ENCODE measurements around the gene RAB34.
"Not testable (repeated sequence)": the region's sequence is repeated elsewhere in the genome, so short reads cannot be mapped to it uniquely, and the experiment has no call there.

RAB34 gene

DNA sequence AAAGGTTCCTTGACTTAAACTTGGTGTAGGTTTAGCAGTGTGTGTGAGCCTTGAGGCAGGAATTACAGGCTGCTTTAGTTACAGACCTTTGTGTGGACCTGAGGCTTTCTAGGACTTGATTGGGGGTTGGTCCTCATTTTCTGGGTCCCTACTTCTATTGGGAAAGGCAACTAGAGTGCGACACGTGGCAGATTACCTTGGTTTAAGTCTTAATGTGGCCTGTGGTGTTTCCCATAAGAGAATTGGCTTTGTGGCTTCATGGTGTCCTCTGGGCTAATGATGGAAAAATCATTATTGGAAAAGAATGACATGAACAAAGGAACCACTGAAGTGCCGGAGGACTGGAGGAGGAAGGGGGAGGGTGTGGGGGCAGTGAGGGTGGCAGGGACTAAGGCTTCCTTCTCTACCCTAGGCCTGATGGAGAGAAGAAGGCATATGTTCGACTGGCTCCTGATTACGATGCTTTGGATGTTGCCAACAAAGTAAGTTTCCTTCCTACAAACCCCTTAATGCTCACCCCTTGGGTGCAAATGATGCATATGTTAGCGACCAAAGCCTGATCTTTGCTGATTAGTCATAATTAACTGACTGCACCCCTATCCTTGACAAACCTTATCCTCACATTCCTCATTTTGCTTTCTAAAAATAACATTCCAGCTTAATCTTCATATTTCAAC is 5.6 kb upstream of the RAB34 start:
- no peak overlapping the region for H3K4me3 ChIP-seq (ENCODE audit: low read depth, low read length)
- POLR2A ChIA-PET = interaction anchor here (1.1 to 2.8 kb wide), 2 partner anchors 12 to 75 kb away, joined by 4 to 12 read pairs; partner anchors contain the start of gene PROCA1
- no peak for TF ChIP-seq CTCF (IDR thresholded peaks at IDR 0.05; ENCODE audit: insufficient read depth, low read length, missing control alignments)
- DNase-seq (ENCODE audit: low read depth, low spot score) = no peak
- CTCF ChIA-PET = interaction anchor here (2.0 to 17.0 kb wide), 3 partner anchors 24 to 230 kb away, joined by 8 to 603 read pairs (median 155); partner anchors contain the start of genes PHF12 and TRAF4

DNA sequence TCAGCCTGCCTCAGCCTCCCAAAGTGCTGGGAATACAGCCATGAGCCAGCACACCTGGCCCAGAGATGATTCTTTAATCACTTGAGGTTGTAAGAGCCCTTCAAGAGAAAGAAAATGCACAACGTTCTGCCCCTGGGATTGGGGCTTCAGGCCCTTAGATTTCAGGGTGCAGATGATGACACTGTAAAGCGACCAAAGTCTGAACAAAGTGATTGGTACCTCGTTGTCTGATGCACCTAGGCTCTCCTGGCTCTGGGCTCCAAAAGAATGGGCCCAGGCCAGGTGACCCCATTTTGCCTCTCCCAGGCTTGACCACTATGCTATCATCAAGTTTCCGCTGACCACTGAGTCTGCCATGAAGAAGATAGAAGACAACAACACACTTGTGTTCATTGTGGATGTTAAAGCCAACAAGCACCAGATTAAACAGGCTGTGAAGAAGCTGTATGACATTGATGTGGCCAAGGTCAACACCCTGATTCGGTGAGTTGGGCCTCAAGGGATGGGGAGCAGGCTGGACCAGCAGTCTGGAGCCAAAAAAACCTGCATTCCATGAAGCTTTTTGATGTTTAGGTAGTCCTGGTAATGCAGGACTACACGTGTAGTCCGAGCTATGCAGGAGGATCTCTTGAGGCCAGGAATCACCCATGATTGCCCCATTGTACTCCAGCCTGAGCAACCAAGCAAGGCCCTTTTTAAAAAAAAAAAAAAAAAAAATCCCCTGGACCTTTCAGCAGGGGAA is 4.9 kb upstream of the RAB34 start:
- no peak for TF ChIP-seq CTCF (IDR thresholded peaks at IDR 0.05; ENCODE audit: insufficient read depth, low read length, missing control alignments)
- no peak for DNase-seq (ENCODE audit: low read depth, low spot score)
- H3K4me3 ChIP-seq (ENCODE audit: low read depth, low read length) = no peak overlapping the region; the same call in none of the 2 replicates
- POLR2A ChIA-PET = no interaction called here
- CTCF ChIA-PET = interaction anchor here (2.0 to 17.0 kb wide), 4 partner anchors 25 to 231 kb away, joined by 8 to 603 read pairs (median 82); partner anchors contain the start of genes PHF12 and TRAF4

DNA sequence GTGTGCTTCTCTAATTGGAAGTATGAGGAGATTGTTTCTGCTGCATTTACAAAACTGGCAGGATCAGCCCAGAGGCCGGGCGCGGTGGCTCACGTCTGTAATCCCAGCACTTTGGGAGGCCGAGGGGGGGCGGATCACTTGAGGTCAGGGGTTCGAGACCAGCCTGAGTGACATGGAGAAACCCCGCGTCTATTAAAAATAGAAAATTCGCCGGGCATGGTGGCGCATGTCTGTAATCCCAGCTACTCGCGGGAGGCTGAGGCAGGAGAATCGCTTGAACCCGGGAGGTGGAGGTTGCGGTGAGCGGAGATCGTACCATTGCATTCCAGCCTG is 3.3 kb upstream of the RAB34 start:
- peak overlapping the region; percentile 97 for H3K4me3 ChIP-seq (ENCODE audit: low read depth, low read length)
- DNase-seq (ENCODE audit: low read depth, low spot score) = not testable (repeated sequence)
- ChIA-PET CTCF (interaction anchor here (1.2 to 17.0 kb wide), 4 partner anchors 9 to 232 kb away, joined by 3 to 603 read pairs (median 9); partner anchors contain the start of genes PROCA1 and TRAF4), POLR2A (interaction anchor here (1.1 kb wide), 1 partner anchor 231 kb away, joined by 4 read pairs; the partner anchor contains the start of gene PHF12)

DNA sequence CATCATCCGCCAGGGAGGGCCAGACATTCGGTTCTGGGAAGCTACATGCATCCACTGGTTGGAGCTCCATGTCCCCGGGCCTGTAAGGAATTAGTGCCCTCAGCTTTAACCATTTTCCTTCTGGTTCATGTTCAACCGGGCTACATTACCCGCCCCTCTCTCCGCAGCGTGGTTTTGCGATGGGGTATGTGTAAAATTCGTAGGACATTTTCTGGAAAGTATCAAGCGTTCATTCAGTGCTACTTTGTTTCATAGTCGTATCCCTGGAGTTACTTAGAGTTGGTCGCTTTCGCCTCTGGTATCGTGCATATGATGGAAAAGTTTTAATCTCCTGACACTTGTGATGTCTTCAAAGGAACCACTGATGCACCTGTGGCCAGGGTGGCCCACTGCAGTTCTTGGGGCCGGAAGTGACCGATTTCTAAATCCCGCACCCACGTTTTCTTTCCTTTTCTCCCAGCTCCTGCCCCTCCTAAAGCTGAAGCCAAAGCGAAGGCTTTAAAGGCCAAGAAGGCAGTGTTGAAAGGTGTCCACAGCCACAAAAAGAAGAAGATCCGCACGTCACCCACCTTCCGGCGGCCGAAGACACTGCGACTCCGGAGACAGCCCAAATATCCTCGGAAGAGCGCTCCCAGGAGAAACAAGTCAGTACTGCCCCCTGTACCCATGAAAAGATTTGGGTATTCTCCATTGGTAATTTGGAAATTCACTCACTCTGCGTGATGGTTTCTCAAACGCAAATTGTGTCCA is 2.8 kb upstream of the RAB34 start:
- POLR2A ChIA-PET = interaction anchor here (1.1 to 1.7 kb wide), 7 partner anchors 8 to 233 kb away, joined by 4 to 30 read pairs (median 9); partner anchors contain the start of genes NEK8, PHF12, PROCA1 and SDF2
- no peak for DNase-seq (ENCODE audit: low read depth, low spot score)
- no peak for TF ChIP-seq CTCF (IDR thresholded peaks at IDR 0.05; ENCODE audit: insufficient read depth, low read length, missing control alignments)

GRCh38 chr17:28719021-28719433 is 1.4 kb upstream of the RAB34 start:
- CTCF ChIA-PET = interaction anchor here (0.7 to 17.0 kb wide), 8 partner anchors 8 to 234 kb away, joined by 3 to 603 read pairs (median 5); partner anchors contain the start of genes NEK8 and TRAF4
- DNase-seq (ENCODE audit: low read depth, low spot score) = no peak
- POLR2A ChIA-PET = interaction anchor here (0.5 to 1.7 kb wide), 14 partner anchors 8 to 552 kb away, joined by 3 to 30 read pairs (median 4); partner anchors contain the start of genes NEK8, PHF12, PROCA1 and SDF2
- H3K4me3 ChIP-seq (ENCODE audit: low read depth, low read length) = peak overlapping the region; percentile 97
- no peak for TF ChIP-seq CTCF (IDR thresholded peaks at IDR 0.05; ENCODE audit: insufficient read depth, low read length, missing control alignments)

More for the DNA sequence above, 2.8 kb upstream of the RAB34 start:
- H3K4me3 ChIP-seq (ENCODE audit: low read depth, low read length) = peak overlapping the region; percentile 97
- CTCF ChIA-PET = interaction anchor here (1.2 to 17.0 kb wide), 6 partner anchors 9 to 233 kb away, joined by 3 to 603 read pairs (median 7); partner anchors contain the start of genes PROCA1 and TRAF4

Data from AG04449 (cell line).